HG03039 (cell line): ENCODE data around the gene SLC38A1.
"Not testable (repeated sequence)": the region's sequence is repeated elsewhere in the genome, so short reads cannot be mapped to it uniquely, and the experiment has no call there.

ENCODE experiments used
- ATAC-seq: cut with Tn5 transposase; IDR thresholded peaks from one replicate; pipeline ENCODE4 v1.9.1; 2021; ENCODE audit warnings: mild to moderate bottlenecking, moderate library complexity; ENCODE audit not compliant: unreplicated experiment

SLC38A1 gene

DNA sequence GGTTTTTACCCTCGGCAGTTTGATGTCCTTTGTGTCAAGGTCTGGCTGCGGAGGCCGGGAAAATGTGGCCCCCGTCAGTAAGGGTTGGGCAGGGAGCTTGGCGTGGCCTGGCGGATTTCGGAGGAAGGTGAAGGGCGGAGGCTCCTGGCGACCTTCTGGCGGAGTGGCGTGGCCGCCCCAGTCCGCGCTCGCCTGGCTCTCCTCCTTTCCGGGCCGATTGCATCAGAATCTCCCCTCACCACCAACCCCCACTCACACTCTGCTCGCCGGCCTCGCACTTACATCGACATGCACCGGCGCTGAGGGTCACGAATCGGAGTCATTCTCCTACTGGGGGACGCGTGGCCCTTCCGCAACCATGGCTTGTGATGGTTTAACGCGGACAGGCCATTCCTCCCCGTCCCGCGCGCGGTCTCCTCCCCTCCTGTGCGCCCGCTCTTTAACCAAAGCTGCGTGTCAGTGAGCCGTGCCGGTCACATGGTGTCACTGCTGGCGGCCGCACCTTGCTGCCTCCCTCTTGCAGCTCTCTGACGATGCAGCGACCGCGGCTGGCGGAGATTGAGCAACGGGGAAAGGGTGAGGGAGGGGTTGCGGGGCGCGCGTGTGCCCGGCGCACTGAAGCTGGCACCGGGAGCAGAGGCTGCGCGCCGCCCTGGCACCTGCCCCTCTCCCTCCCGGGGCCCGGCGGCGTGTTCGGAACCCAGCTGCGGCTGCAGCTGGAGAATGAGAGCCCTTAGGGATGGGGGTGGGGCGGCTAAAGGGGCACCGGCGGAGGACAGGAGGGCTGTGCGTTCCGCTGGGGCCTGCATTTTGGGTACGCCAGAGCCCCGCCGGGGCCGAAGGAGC is at the start of gene SLC38A1:
Gene SLC38A1, minus strand, starts transcription at position 461 of the 846 bp plus-strand sequence. CDS start 29,243 bp downstream, outside the sequence.
- peak; percentile 62 for ATAC-seq

DNA sequence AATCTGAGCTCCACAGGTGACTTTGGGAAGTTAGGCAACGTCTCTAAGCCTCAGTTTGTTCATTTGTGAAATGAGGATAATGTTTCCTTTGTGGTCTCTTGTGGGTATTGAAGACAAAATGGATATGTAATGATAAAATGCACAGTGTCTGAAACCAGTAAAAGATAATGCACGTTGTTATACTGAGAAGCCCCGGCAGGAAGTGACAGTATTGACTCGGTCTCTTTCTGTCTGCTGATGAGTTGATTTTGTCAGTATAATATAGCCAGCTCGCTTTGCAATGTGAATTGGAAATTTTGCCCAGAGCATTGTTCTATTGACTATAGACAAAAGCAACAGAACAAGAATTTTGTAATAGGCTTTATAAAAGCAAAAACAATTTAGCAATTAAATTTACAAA is 49.2 kb upstream of the SLC38A1 start:
- ATAC-seq: no peak

- no peak for ATAC-seq
Measured at GRCh38 chr12:46304070-46304469, 35.2 kb upstream of the SLC38A1 start.

DNA sequence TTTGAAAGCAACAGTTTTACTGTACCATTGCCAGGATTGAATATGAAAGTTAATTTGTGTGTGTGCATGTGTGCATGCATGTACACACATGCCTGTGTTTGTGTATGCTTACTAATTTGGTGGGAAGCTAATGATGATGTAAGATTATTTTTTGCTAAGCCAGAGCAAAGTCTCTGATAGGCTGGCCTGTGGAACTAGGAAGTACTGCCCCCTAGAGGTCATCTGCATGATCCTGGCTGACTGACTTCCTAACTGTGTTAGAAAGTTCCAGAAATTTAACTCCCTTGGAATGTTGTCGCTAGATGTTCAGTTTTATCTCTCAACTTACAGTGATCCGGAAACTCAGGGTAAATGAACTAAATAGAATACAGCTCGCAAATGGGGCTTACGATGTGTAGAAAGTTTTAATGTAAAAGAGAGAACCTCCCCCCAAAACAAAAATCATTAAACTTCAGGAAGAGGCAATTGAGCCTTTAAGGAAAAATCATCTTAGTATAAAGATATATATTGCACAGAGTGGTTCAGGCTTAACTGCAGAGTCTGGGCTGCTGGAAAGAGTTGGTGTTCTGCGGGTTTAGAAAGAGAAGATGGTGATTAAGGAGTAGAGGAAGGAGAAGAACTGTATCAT is 34.3 kb upstream of the SLC38A1 start:
- ATAC-seq: no peak

- no peak for ATAC-seq
Measured at GRCh38 chr12:46300910-46301309, 32.1 kb upstream of the SLC38A1 start.

GRCh38 chr12:46299851-46300250 is 31.0 kb upstream of the SLC38A1 start:
- no peak for ATAC-seq

DNA sequence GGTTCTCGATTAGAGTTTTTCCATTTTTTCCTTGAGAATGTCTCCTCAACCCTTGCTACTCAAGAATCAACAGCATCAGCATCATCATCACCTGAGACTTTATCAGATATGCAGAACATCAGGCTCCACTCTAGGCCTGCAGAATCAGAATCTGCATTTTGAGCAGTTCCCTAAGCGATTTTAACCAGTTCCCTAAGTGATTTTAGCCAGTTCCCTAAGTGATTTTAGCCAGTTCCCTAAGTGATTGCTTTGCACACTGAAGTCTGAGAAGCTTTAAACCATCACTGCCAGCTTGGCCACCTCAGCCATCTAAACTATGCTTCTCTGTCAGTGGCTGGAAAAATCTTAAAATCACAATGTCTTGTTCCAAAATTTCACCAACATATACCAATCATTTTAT is 29.4 kb upstream of the SLC38A1 start:
- ATAC-seq: no peak

- no peak for ATAC-seq
Measured at GRCh38 chr12:46296822-46297221, 28.0 kb upstream of the SLC38A1 start.

DNA sequence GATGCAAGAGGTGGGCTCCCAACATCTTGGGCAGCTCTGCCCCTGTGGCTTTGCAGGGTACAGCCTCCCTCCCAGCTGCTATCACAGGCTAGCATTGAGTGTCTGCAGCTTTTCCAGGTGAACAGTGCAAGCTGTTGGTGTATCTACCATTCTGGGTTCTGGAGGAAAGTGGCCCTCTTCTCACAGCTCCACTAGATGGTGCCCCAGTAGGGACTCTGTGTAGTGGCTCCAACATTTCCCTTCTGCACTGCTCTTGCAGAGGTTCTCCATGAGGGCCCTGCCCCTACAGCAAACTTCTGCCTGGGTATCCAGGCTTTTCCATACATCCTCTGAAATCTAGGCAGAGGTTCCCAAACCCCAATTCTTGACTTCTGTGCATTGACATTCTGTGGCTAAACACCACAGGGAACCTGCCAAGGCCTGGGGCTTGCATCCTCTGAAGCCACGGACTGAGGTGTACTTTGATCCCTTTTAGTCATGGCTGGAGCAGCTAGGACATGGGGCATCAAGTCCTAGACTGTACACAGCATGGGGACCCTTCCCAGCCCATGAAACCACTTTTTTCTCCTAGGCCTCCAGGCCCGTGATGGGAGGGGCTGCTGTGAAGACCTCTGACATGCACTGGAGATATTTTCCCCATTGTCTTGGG is 24.0 kb upstream of the SLC38A1 start:
- ATAC-seq: no peak

GRCh38 chr12:46291953-46292352 is 23.1 kb upstream of the SLC38A1 start:
- not testable (repeated sequence) for ATAC-seq

GRCh38 chr12:46285177-46285576 is 16.3 kb upstream of the SLC38A1 start:
- ATAC-seq: not testable (repeated sequence)

DNA sequence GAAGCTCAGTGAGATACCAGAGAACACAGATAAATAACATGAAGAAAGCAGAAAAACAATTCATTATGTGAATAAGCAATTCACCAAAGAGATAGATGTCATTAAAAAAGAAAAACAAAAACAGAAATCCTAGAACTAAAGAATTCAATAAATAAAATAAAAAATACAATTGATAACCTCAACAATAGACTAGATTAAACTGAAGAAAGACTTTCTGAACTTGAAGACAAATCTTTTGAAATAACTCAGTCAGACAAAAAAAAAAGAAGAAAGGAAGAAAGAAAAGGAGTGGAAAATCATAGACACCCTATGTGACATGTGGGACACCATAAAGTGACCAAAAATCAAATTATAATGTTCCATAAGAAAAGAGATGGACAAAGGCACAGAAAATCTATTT is 14.0 kb upstream of the SLC38A1 start:
- no peak for ATAC-seq

DNA sequence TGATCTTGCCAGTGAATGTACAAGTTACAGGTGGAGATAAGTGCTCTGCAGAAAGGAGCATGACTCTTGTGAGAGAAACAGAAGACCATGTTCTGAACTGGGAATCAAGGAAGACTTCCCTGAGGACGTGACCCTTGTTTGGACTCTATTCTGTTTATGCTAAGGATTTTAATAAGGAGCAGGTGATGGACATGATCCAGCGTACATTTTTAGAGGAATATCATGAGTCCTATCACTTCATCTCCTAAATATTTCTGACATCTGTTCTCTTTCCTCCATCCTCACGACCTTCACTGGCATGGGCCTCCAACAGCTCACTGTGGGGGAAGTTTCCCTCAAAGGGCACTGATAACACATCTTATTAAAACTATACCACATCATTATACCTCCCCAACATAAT is 7.9 kb upstream of the SLC38A1 start:
- ATAC-seq: no peak

DNA sequence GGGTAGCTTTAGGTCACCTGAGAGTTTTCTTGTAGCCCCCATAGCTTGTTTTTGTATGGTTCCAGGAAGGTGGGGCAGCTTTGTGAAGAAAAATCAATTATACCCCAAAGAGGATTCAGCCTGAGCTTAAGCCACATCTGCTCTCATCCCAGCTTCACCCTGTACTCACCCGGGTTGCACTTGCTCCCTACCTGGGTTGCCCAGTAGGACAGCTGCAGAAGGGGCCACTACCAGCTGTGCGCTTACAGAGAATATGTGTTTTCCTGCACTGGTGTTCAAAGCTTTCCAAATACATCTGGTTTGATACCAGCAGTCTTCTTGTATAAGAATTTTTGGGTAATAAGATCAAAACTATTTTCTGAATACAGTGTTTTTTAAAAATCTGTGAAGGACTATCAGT is 3.0 kb upstream of the SLC38A1 start:
- no peak for ATAC-seq

DNA sequence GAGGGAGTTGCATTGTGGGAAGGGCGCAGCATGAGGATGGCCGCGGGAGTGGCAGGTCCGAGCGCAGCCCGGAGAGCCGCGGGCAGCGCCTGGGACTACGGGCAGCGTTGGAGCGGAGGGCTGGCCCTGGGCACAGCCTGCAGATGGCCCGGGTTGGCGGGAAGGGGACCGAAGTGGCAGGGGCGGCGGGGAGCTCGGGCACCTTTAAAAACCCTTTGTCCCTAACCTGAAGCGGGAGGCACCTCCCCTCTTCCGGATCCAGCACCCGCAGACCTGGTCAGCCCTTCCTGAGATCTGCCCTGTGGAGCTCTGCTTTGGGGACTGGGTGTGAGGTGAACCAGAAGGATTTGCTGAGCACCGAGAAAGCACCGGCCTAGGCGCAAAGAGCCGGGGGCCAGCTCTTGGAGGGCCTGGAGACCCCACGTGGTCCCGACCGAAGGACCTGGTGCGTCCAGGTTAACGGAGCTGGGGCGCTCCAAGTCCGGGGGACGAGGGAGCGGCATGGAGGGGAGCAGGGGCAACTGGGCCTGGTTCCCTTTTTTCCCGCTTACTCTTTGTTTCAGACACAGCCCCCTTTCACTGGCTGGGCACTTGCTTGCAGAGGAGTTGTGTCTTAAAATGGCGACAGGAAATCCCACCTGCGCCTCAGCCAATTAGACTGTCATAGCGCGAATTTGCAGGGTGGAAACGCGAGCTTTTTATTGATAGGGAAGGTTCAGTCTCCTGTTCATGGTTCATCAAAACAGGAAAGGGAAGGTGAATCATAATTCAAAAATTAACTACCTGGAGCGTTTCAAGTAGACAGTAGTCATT is 792 bp upstream of the SLC38A1 start:
- peak; percentile 5 for ATAC-seq

- ATAC-seq: no peak
Measured at GRCh38 chr12:46267825-46268582, 839 bp downstream of the SLC38A1 start.

DNA sequence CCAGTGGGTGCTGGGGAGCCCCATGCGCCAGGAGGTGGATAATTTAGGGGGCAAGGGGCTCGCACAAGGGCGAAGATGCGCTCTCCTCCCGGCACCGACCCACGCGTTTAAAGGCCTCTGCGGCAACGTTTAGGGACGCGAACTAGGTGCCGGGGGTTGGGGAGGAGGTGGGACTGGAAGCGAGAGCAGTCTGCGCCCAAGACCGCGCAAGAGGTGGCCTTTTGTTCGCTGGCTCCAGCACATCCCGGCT is 1.3 kb downstream of the SLC38A1 start:
- no peak for ATAC-seq

DNA sequence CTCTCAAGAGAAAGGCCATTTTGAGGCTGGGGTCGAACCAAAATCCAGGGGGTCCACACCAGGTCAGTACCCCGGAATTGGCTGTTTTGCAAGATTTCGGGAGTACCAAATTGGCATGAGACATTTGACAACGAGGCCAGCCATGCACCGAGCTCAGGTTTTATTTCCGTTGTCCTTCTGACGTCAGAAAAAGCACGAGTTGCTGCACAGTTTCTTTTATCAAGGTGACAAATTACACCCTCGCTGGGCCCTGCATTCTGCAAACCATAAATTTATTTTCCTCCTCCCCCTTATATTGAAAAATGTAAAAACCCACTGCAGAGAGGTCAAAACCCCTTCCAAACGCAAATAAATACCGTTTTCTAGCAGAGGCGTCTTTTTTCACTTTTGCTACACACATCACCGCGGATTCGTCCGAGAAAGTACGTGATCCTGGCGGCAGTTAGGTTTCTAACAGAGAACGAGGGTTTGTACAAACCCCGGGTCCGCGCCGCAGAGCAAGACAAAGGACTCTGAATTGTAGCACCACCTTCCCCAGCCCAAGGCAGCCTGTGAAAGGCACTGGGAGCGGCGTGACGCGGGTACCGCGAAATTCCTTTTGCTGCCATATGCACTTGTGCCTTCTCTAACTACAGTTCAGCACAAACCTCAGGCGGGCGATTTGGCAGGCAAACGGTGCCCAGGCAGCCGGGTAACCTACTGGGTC is 1.8 kb downstream of the SLC38A1 start:
- no peak for ATAC-seq

DNA sequence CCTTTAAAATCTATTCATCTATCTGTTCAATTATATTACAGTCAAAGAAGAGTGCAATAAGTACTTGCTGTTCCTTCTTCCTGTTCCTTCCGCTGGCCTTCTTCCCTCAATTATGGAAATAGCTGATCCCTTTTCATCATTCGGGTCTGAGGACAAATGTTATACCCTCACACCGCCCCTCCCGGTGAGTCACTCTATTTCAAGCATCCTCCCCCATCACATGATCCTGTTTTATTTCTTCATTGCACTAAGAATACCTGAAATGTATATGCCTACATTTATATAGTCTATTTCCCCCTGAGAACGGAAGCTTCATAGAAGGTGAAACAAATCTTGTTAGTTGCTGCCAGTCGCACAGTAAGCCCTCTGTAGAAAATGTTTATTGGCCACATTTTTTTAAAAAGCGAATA is 2.5 kb downstream of the SLC38A1 start:
- no peak for ATAC-seq

- ATAC-seq: no peak
Measured at GRCh38 chr12:46265734-46266133, 3.1 kb downstream of the SLC38A1 start.
